ENCODE measurements around the gene TBCD.

DNA sequence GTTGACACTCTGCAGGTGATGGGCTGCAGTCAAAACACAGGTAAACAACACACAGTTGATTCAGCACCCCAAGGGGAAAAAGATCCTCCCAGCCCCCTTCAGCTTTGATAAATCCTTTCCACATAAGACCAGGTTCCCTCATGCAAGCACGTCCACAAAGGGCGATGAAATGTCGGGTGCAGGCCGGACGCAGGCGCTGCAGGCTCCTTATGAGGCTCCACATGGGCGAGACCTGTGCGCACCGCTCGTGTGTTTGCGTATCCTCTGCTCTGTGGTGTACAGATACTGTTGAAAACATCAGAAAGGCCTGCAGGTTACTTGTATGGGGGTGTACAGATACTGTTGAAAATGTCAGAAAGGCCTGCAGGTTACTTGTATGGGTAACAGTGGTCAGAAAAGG lies 102.4 kb downstream of the TBCD start:
- TF ChIP-seq, protein P1, sequence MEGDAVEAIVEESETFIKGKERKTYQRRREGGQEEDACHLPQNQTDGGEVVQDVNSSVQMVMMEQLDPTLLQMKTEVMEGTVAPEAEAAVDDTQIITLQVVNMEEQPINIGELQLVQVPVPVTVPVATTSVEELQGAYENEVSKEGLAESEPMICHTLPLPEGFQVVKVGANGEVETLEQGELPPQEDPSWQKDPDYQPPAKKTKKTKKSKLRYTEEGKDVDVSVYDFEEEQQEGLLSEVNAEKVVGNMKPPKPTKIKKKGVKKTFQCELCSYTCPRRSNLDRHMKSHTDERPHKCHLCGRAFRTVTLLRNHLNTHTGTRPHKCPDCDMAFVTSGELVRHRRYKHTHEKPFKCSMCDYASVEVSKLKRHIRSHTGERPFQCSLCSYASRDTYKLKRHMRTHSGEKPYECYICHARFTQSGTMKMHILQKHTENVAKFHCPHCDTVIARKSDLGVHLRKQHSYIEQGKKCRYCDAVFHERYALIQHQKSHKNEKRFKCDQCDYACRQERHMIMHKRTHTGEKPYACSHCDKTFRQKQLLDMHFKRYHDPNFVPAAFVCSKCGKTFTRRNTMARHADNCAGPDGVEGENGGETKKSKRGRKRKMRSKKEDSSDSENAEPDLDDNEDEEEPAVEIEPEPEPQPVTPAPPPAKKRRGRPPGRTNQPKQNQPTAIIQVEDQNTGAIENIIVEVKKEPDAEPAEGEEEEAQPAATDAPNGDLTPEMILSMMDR (conservative IDR thresholded peaks at IDR 0.05 in 1 of 2, IDR thresholded peaks at IDR 0.05 in 1 of 2; ENCODE audit: low read depth in 1 of 2, low read length in 2 of 2), result no peak
- no peak for TF ChIP-seq EZH2 (IDR thresholded peaks at IDR 0.05; ENCODE audit: low read length, missing control alignments)

All from fibroblast of lung (primary cell).